PC-3 (cell line): ENCODE data around the gene S100A5. TPM values are rescaled to one million over a fixed set of nuclear protein-coding genes. Genes with fewer than 3 reads are reported as not detected.

Experiments used
- ATAC-seq: fragments of 200-7000 bp; cut with Tn5 transposase; 2 replicates; pipeline ENCODE4 v1.9.1; 2020; ENCODE audit warnings: mild to moderate bottlenecking, moderate library complexity
- BruUV-seq: library from RNA; stranded (reverse); fragments of 400-500 nt; replicated peaks from 2 replicates; lab custom pipeline; 2021; lab: Mats Ljungman, UMichigan
- CTCF ChIA-PET: fragments of 300-600 bp; sonication (Branson Sonifier 250); formaldehyde crosslinking; loops from one replicate; lab custom pipeline; 2022; ENCODE audit warnings: antibody characterized with exemption; lab: Charles Lee
- POLR2A ChIA-PET: fragments of 300-600 bp; sonication (Branson Sonifier 250); formaldehyde crosslinking; loops from one replicate; lab custom pipeline; 2022; ENCODE audit warnings: antibody characterized with exemption; ENCODE audit not compliant: unreplicated experiment; lab: Charles Lee
- DNase-seq: peaks from one replicate; pipeline ENCODE4 v3.0.0-alpha.2; 2015
- H2AFZ ChIP-seq: fragments of 300-600 bp; sonication (generic); 2 replicates; pipeline ENCODE4 v1.6.0; 2016; ENCODE audit warnings: antibody characterized with exemption, low read length
- H3F3A ChIP-seq: fragments of 300-600 bp; sonication (generic); one replicate; pipeline ENCODE4 v1.6.0; 2017; ENCODE audit warnings: antibody characterized with exemption, low read length, control low read depth, mild to moderate bottlenecking; ENCODE audit not compliant: unreplicated experiment
- H3K27ac ChIP-seq: fragments of 300-600 bp; sonication (generic); 2 replicates; pipeline ENCODE4 v1.5.1; 2016; ENCODE audit warnings: mild to moderate bottlenecking, low read length
- H3K27me3 ChIP-seq: fragments of 300-600 bp; sonication (generic); 2 replicates; pipeline ENCODE4 v1.6.1; 2016; ENCODE audit warnings: low read length, mixed read lengths
- H3K36me3 ChIP-seq: fragments of 300-600 bp; sonication (generic); 2 replicates; pipeline ENCODE4 v1.6.1; 2016; ENCODE audit warnings: low read depth, mixed run types, low read length, mixed read lengths
- H3K4me1 ChIP-seq: fragments of 300-600 bp; sonication (generic); 2 replicates; pipeline ENCODE4 v1.5.1; 2016; ENCODE audit warnings: low read length; ENCODE audit not compliant: insufficient read depth
- H3K4me2 ChIP-seq: fragments of 300-600 bp; sonication (generic); 2 replicates; pipeline ENCODE4 v1.6.0; 2016; ENCODE audit warnings: low read length
- H3K4me3 ChIP-seq: fragments of 300-600 bp; sonication (generic); 2 replicates; pipeline ENCODE4 v1.5.1; 2016; ENCODE audit warnings: mild to moderate bottlenecking, low read length, mixed read lengths
- H3K79me2 ChIP-seq: fragments of 300-600 bp; sonication (generic); 2 replicates; pipeline ENCODE4 v1.6.1; 2017; ENCODE audit warnings: low read length, mixed read lengths
- H3K9ac ChIP-seq: fragments of 300-600 bp; sonication (generic); 2 replicates; pipeline ENCODE4 v1.6.0; 2016; ENCODE audit warnings: mild to moderate bottlenecking, low read length
- H3K9me2 ChIP-seq: fragments of 300-600 bp; sonication (generic); replicated peaks from 2 replicates; pipeline ENCODE4 v1.6.1; 2016; ENCODE audit warnings: mixed run types, low read length, mixed read lengths
- H3K9me3 ChIP-seq: fragments of 300-600 bp; sonication (generic); 2 replicates; pipeline ENCODE4 v1.6.1; 2016; ENCODE audit warnings: low read length, mixed read lengths
- H4K20me1 ChIP-seq: fragments of 300-600 bp; sonication (generic); 2 replicates; pipeline ENCODE4 v1.6.1; 2016; ENCODE audit warnings: low read length, mixed read lengths
- EZH2 ChIP-seq: fragments of 300-600 bp; sonication (generic); IDR thresholded peaks from one replicate; pipeline ENCODE4 v1.6.1; 2017; ENCODE audit warnings: antibody characterized with exemption, mild to moderate bottlenecking, low read length; ENCODE audit not compliant: unreplicated experiment
- EZH2phosphoT487 ChIP-seq: fragments of 300-600 bp; sonication (generic); IDR thresholded peaks from 2 replicates; pipeline ENCODE4 v1.6.1; 2018; ENCODE audit warnings: mild to moderate bottlenecking, antibody characterized with exemption, low read length, borderline replicate concordance
- intact Hi-C: fragments of 100-400 bp; cut with micrococcal nuclease; formaldehyde crosslinking; loops from 2 replicates; pipeline ENCODE4 v1.9.0; 2023
- total RNA-seq: library from RNA; depleted of rRNA; stranded (reverse); fragments of >200 nt; gene quantifications from 2 replicates; pipeline ENCODE4 v1.2.3, GENCODE V29; 2014
- TF ChIP-seq, protein P1 (sequence below): fragments of 300-600 bp; sonication (generic); conservative IDR thresholded peaks from 2 replicates; pipeline ENCODE4 v1.5.1; 2017; ENCODE audit warnings: antibody characterized with exemption, low read depth, mild to moderate bottlenecking, low read length

Gene S100A5
- total RNA-seq, 1 experiment from 2014 or later, result 6.3 TPM

- H4K20me1 ChIP-seq, result no peaks in the 10 kb centered on the region
- TF ChIP-seq EZH2 (no peak), EZH2phosphoT487 (no peak)
- TF ChIP-seq, protein P1, sequence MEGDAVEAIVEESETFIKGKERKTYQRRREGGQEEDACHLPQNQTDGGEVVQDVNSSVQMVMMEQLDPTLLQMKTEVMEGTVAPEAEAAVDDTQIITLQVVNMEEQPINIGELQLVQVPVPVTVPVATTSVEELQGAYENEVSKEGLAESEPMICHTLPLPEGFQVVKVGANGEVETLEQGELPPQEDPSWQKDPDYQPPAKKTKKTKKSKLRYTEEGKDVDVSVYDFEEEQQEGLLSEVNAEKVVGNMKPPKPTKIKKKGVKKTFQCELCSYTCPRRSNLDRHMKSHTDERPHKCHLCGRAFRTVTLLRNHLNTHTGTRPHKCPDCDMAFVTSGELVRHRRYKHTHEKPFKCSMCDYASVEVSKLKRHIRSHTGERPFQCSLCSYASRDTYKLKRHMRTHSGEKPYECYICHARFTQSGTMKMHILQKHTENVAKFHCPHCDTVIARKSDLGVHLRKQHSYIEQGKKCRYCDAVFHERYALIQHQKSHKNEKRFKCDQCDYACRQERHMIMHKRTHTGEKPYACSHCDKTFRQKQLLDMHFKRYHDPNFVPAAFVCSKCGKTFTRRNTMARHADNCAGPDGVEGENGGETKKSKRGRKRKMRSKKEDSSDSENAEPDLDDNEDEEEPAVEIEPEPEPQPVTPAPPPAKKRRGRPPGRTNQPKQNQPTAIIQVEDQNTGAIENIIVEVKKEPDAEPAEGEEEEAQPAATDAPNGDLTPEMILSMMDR, result no peak
- no peak overlapping the region for H2AFZ ChIP-seq
- DNase-seq (no peak), ATAC-seq (no peak)
- no peaks in the 10 kb centered on the region for H3F3A ChIP-seq
- no peak overlapping the region for H3K4me3 ChIP-seq
- ChIA-PET CTCF (interaction anchor here (1.1 kb wide), 1 partner anchor 13 kb away, joined by 3 read pairs; no protein-coding TSS in a partner anchor), POLR2A (no interaction called here)
- peaks cover 59% of the 10 kb centered on the region for H3K4me1 ChIP-seq
- no TSS peak for BruUV-seq
- no peaks in the 10 kb centered on the region for H3K9me2 ChIP-seq
- no peak overlapping the region for H3K27ac ChIP-seq
- H3K36me3 ChIP-seq, result no peaks in the 10 kb centered on the region
- intact Hi-C loops, result loop anchor here (5.0 kb wide), 1 partner anchor 34 kb away; no protein-coding TSS in a partner anchor
- no peaks in the 10 kb centered on the region for H3K9me3 ChIP-seq
- no peak overlapping the region for H3K4me2 ChIP-seq
- H3K27me3 ChIP-seq, result no peaks in the 10 kb centered on the region
- H3K9ac ChIP-seq, result no peak overlapping the region
- peaks cover 15% of the 10 kb centered on the region for H3K79me2 ChIP-seq
Measured at GRCh38 chr1:153546371-153546770, 5.6 kb upstream of the S100A5 start.

GRCh38 chr1:153545067-153546055, 4.6 kb upstream of the S100A5 start, which contains the start of gene S100A4:
S100A4 (minus strand) TSS chr1:153545806; CDS start chr1:153544794, 1,012 bp downstream.
- Histone ChIP-seq H3K9ac (peak within 1 kb of the TSS; percentile 72), H3K9me2 (no peaks in the 10 kb centered on the region), H2AFZ (no peak within 1 kb of the TSS), H3K79me2 (peaks cover 15% of the 10 kb centered on the region), H3K4me1 (peaks cover 69% of the 10 kb centered on the region), H3K27me3 (no peaks in the 10 kb centered on the region), H3K27ac (peak within 1 kb of the TSS; percentile 82), H3K4me2 (peak within 1 kb of the TSS; percentile 73), H3K4me3 (peak within 1 kb of the TSS; percentile 8; the same call in 1 of the 2 replicates), H3F3A (no peaks in the 10 kb centered on the region), H3K9me3 (no peaks in the 10 kb centered on the region), H4K20me1 (no peaks in the 10 kb centered on the region), H3K36me3 (no peaks in the 10 kb centered on the region)
- peak; percentile 64 for ATAC-seq
- DNase-seq, result peak; percentile 99
- TF ChIP-seq EZH2phosphoT487, result no peak
- TF ChIP-seq, protein P1, result no peak
- TF ChIP-seq EZH2, result no peak
- TSS peak; percentile 21 for BruUV-seq
- CTCF ChIA-PET, result interaction anchor here (0.6 to 1.3 kb wide), 7 partner anchors 10 to 35 kb away, joined by 3 to 9 read pairs (median 3); partner anchors contain the start of gene S100A6
- POLR2A ChIA-PET, result interaction anchor here (0.5 to 1.5 kb wide), 6 partner anchors 9 to 1810 kb away, joined by 3 to 8 read pairs (median 3); partner anchors contain the start of gene CHTOP
- intact Hi-C loops, result loop anchor here (1.0 to 5.0 kb wide), 3 partner anchors 12 to 33 kb away; no protein-coding TSS in a partner anchor
